ENCODE data around the gene BBS9. TPM values are rescaled to one million over a fixed set of nuclear protein-coding genes. Genes with fewer than 3 reads are reported as not detected.

The BBS9 gene
- total and polyA plus RNA-seq, 2 experiments from 2014 or later, result 27.2 to 66.1 TPM

GRCh38 chr7:33471636-33472242 is 342.4 kb downstream of the BBS9 start (continued):
- no peak for TF ChIP-seq POLR2AphosphoS5 (IDR thresholded peaks at IDR 0.05; ENCODE audit: low read depth)
- no peak for TF ChIP-seq ZNF331 (CRISPR knock-in tag; IDR thresholded peaks at IDR 0.05; ENCODE audit: low read depth)
- no peak for TF ChIP-seq JUNB (IDR thresholded peaks at IDR 0.05; ENCODE audit: unreplicated experiment)

DNA sequence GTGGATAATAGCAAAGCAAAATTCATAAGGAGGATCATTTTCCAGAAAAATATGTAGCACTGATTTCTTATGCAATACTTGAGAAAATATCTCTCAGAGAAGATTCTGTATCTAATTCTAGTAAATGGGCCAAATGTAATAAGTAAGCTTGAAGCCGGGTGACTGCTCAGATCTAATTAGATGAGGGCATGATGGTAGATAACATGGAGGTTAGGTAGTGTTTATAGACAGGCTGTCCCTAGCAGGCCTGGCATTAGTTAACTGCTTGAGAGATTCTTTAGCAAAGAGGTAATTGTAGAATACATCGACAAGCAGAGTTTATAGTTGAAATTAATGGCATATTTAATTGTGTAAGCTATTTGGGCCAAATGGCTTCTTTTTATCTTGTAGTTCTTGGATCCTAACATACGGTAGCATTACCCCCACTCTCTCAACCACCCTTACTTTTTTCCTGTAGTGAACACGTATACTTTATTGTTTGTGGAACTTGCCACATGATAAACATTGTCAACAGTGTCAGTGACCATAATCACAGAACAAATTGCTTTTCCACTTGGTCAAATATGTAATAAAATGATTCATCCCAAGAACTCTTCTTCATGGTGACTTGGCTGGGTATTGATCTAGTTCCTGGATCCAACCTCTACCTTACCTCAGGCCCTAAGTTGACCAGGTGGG is 343.1 kb downstream of the BBS9 start:
- H4K20me1 ChIP-seq (replicated peaks; ENCODE audit: insufficient read depth), result no peaks in the 10 kb centered on the region; the same call in 1 of the 2 replicates
- Mint-ChIP-seq H3K9me3 (no peaks in the 10 kb centered on the region; the same call in 2 of the 3 replicates), H3K4me3 (no peak overlapping the region), H3K36me3 (ENCODE audit: low read depth) (no peaks in the 10 kb centered on the region), H3K27me3 (ENCODE audit: insufficient read depth, low read depth, poor library complexity) (no peaks in the 10 kb centered on the region), H3K4me1 (peaks cover 5% of the 10 kb centered on the region), H3K27ac (no peak overlapping the region)
- no peak overlapping the region for H3K4me3 ChIP-seq
- no peak overlapping the region for H3K27ac ChIP-seq (ENCODE audit: low read depth)
- ATAC-seq, result no peak
- no peak overlapping the region for H2AFZ ChIP-seq
- no peak for DNase-seq (ENCODE audit: low spot score)
- 0 out of 2 replicates have a peak, but pooled peaks cover 4% of the 10 kb centered on the region for H3K9me2 ChIP-seq (ENCODE audit: insufficient read depth)
- no peaks in the 10 kb centered on the region for H3K27me3 ChIP-seq (ENCODE audit: insufficient read depth)
- TF ChIP-seq ETS1 (IDR thresholded peaks at IDR 0.05), result no peak
- TF ChIP-seq CTCF (conservative IDR thresholded peaks at IDR 0.05; ENCODE audit: low read depth in 2 of 2), result no peak
- TF ChIP-seq STAT1 (IDR thresholded peaks at IDR 0.05; ENCODE audit: unreplicated experiment), result no peak
- TF ChIP-seq POLR2AphosphoS5 (IDR thresholded peaks at IDR 0.05; ENCODE audit: low read depth), result no peak
- no peak for TF ChIP-seq ZNF114 (CRISPR knock-in tag; IDR thresholded peaks at IDR 0.05)
- TF ChIP-seq, protein P1, sequence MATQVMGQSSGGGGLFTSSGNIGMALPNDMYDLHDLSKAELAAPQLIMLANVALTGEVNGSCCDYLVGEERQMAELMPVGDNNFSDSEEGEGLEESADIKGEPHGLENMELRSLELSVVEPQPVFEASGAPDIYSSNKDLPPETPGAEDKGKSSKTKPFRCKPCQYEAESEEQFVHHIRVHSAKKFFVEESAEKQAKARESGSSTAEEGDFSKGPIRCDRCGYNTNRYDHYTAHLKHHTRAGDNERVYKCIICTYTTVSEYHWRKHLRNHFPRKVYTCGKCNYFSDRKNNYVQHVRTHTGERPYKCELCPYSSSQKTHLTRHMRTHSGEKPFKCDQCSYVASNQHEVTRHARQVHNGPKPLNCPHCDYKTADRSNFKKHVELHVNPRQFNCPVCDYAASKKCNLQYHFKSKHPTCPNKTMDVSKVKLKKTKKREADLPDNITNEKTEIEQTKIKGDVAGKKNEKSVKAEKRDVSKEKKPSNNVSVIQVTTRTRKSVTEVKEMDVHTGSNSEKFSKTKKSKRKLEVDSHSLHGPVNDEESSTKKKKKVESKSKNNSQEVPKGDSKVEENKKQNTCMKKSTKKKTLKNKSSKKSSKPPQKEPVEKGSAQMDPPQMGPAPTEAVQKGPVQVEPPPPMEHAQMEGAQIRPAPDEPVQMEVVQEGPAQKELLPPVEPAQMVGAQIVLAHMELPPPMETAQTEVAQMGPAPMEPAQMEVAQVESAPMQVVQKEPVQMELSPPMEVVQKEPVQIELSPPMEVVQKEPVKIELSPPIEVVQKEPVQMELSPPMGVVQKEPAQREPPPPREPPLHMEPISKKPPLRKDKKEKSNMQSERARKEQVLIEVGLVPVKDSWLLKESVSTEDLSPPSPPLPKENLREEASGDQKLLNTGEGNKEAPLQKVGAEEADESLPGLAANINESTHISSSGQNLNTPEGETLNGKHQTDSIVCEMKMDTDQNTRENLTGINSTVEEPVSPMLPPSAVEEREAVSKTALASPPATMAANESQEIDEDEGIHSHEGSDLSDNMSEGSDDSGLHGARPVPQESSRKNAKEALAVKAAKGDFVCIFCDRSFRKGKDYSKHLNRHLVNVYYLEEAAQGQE (IDR thresholded peaks at IDR 0.05; ENCODE audit: unreplicated experiment), result no peak
- TF ChIP-seq ZNF331 (CRISPR knock-in tag; IDR thresholded peaks at IDR 0.05; ENCODE audit: low read depth), result no peak
- TF ChIP-seq NANOG (IDR thresholded peaks at IDR 0.05; ENCODE audit: borderline replicate concordance), result no peak
- TF ChIP-seq JUNB (IDR thresholded peaks at IDR 0.05; ENCODE audit: unreplicated experiment), result no peak
- TF ChIP-seq, protein P2, sequence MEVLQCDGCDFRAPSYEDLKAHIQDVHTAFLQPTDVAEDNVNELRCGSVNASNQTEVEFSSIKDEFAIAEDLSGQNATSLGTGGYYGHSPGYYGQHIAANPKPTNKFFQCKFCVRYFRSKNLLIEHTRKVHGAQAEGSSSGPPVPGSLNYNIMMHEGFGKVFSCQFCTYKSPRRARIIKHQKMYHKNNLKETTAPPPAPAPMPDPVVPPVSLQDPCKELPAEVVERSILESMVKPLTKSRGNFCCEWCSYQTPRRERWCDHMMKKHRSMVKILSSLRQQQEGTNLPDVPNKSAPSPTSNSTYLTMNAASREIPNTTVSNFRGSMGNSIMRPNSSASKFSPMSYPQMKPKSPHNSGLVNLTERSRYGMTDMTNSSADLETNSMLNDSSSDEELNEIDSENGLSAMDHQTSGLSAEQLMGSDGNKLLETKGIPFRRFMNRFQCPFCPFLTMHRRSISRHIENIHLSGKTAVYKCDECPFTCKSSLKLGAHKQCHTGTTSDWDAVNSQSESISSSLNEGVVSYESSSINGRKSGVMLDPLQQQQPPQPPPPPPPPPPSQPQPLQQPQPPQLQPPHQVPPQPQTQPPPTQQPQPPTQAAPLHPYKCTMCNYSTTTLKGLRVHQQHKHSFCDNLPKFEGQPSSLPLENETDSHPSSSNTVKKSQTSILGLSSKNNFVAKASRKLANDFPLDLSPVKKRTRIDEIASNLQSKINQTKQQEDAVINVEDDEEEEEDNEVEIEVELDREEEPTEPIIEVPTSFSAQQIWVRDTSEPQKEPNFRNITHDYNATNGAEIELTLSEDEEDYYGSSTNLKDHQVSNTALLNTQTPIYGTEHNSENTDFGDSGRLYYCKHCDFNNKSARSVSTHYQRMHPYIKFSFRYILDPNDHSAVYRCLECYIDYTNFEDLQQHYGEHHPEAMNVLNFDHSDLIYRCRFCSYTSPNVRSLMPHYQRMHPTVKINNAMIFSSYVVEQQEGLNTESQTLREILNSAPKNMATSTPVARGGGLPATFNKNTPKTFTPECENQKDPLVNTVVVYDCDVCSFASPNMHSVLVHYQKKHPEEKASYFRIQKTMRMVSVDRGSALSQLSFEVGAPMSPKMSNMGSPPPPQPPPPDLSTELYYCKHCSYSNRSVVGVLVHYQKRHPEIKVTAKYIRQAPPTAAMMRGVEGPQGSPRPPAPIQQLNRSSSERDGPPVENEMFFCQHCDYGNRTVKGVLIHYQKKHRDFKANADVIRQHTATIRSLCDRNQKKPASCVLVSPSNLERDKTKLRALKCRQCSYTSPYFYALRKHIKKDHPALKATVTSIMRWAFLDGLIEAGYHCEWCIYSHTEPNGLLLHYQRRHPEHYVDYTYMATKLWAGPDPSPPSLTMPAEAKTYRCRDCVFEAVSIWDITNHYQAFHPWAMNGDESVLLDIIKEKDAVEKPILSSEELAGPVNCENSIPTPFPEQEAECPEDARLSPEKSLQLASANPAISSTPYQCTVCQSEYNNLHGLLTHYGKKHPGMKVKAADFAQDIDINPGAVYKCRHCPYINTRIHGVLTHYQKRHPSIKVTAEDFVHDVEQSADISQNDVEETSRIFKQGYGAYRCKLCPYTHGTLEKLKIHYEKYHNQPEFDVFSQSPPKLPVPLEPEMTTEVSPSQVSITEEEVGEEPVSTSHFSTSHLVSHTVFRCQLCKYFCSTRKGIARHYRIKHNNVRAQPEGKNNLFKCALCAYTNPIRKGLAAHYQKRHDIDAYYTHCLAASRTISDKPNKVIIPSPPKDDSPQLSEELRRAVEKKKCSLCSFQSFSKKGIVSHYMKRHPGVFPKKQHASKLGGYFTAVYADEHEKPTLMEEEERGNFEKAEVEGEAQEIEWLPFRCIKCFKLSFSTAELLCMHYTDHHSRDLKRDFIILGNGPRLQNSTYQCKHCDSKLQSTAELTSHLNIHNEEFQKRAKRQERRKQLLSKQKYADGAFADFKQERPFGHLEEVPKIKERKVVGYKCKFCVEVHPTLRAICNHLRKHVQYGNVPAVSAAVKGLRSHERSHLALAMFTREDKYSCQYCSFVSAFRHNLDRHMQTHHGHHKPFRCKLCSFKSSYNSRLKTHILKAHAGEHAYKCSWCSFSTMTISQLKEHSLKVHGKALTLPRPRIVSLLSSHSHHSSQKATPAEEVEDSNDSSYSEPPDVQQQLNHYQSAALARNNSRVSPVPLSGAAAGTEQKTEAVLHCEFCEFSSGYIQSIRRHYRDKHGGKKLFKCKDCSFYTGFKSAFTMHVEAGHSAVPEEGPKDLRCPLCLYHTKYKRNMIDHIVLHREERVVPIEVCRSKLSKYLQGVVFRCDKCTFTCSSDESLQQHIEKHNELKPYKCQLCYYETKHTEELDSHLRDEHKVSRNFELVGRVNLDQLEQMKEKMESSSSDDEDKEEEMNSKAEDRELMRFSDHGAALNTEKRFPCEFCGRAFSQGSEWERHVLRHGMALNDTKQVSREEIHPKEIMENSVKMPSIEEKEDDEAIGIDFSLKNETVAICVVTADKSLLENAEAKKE (CRISPR knock-in tag; IDR thresholded peaks at IDR 0.05), result no peak
- no peak overlapping the region for H3K4me2 ChIP-seq
- no peaks in the 10 kb centered on the region for H3K36me3 ChIP-seq (ENCODE audit: insufficient read depth)
- H3F3A ChIP-seq (replicated peaks; ENCODE audit: low read depth), result no peaks in the 10 kb centered on the region
- no peaks in the 10 kb centered on the region for H3K79me2 ChIP-seq (replicated peaks; ENCODE audit: insufficient read depth)
- no peaks in the 10 kb centered on the region; the same call in 1 of the 2 replicates for H3K4me1 ChIP-seq (ENCODE audit: insufficient read depth)

All from GM23338 (cell line).